Breast epithelium (tissue), 3 donors: ENCODE data around the gene CYCS.

Source experiments
- POLR2AphosphoS5 ChIP-seq, 3 donors: sonication (generic); formaldehyde crosslinking; IDR thresholded peaks; one replicate each; pipeline ENCODE4 v1.6.1; 2017; ENCODE audit warnings: antibody characterized with exemption in 3 of 3
- TF ChIP-seq, protein P1 (sequence below), 3 donors: fragments of 450-650 bp; IDR thresholded peaks; one replicate each; pipeline ENCODE4 v1.5.1; 2016 to 2017; ENCODE audit warnings: antibody characterized with exemption in 3 of 3, mild to moderate bottlenecking in 3 of 3, moderate library complexity in 3 of 3

DNA sequence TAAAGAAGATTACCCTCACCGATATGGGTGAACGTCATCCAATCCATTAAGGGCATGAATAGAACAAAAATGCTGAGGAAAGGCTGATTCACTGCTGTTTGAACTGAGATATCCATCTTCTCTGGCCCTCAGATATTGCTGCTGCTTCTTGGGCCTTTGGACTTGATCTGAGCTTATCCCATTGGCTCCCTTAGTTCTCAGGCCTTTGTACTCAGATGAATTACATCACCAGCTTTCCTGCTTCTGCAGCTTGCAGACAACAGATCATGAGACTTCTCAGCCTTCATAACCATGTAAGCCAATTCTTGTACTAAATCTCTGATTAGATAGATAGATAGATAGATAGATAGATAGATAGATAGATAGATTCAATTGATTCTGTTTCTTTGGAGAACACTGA is 40.2 kb downstream of the CYCS start:
- TF ChIP-seq, protein P1, sequence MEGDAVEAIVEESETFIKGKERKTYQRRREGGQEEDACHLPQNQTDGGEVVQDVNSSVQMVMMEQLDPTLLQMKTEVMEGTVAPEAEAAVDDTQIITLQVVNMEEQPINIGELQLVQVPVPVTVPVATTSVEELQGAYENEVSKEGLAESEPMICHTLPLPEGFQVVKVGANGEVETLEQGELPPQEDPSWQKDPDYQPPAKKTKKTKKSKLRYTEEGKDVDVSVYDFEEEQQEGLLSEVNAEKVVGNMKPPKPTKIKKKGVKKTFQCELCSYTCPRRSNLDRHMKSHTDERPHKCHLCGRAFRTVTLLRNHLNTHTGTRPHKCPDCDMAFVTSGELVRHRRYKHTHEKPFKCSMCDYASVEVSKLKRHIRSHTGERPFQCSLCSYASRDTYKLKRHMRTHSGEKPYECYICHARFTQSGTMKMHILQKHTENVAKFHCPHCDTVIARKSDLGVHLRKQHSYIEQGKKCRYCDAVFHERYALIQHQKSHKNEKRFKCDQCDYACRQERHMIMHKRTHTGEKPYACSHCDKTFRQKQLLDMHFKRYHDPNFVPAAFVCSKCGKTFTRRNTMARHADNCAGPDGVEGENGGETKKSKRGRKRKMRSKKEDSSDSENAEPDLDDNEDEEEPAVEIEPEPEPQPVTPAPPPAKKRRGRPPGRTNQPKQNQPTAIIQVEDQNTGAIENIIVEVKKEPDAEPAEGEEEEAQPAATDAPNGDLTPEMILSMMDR (IDR thresholded peaks at IDR 0.05): no peak
- TF ChIP-seq POLR2AphosphoS5 (IDR thresholded peaks at IDR 0.05): no peak
